Measurements from ENCODE around the gene LGALS14. TPM values are rescaled to one million over a fixed set of nuclear protein-coding genes. Genes with fewer than 3 reads are reported as not detected.

Gene LGALS14, protein sequence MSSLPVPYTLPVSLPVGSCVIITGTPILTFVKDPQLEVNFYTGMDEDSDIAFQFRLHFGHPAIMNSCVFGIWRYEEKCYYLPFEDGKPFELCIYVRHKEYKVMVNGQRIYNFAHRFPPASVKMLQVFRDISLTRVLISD
- total RNA-seq (2013; cell fraction: nucleolus; rRNA removed), result 0.81 TPM in 1 of 2 replicates, not detected in the other
- total RNA-seq (2014; rRNA removed) (6.9 and 9.0 TPM in 2 replicates), total RNA-seq (2014; rRNA removed; fragmentation: Illumina TruSeq; extraction: Trizol) (5.2 and 6.2 TPM in 2 replicates), total RNA-seq (2021) (4.9 and 6.6 TPM in 2 replicates), polyA plus RNA-seq (2011; rRNA removed) (9.3 and 12.2 TPM in 2 replicates), polyA plus RNA-seq (2014; fragmentation: Illumina TruSeq; extraction: Trizol) (8.1 and 8.5 TPM in 2 replicates), polyA plus RNA-seq (2014; fragmentation: Nextera tagmentation; extraction: Ambion mirVana) (10 to 100 TPM; 21.0 to 34.6 TPM), polyA plus RNA-seq (2014; rRNA removed) (5.2 and 7.6 TPM in 2 replicates), polyA plus RNA-seq (2016; fragmentation: Nextera tagmentation; extraction: Ambion mirVana) (1 to 10 TPM; 5.1 to 6.2 TPM), polyA minus RNA-seq (2011; rRNA and poly(A)+ RNA removed) (5.9 and 10.5 TPM in 2 replicates), Bru-seq, nascent RNA (percentile 41 among the genes with signal in this experiment), BruChase-seq, experiment 1, labeled RNA remaining after a 6-hour chase (percentile 34 among the genes with signal in this experiment), BruChase-seq, experiment 2, labeled RNA remaining after a 2-hour chase (percentile 37 among the genes with signal in this experiment)
- polyA plus RNA-seq (2011; ENCODE audit: low read depth), result 39.7 TPM
- polyA plus RNA-seq (2011; cell fraction: cytosol; rRNA removed), result 6.7 and 7.4 TPM in 2 replicates
- 2.0 and 5.1 TPM in 2 replicates for polyA plus RNA-seq (2011; cell fraction: nucleus; rRNA removed)
- 23.9 and 27.5 TPM in 2 replicates for polyA plus RNA-seq (2012)
- 2.6 TPM in 1 of 2 replicates, not detected in the other for polyA minus RNA-seq (2011; cell fraction: cytosol; rRNA and poly(A)+ RNA removed)
- polyA minus RNA-seq (2011; cell fraction: nucleus; rRNA and poly(A)+ RNA removed), result 1.2 TPM in 1 of 2 replicates, not detected in the other
- long read RNA-seq, experiment 1, result 0 reads
- long read RNA-seq, experiment 2, partial matches to known transcripts, result 0 of 4 reads
- long read RNA-seq, experiment 2, other reads (novel, unspliced or antisense), result 1 of 4 reads

DNA sequence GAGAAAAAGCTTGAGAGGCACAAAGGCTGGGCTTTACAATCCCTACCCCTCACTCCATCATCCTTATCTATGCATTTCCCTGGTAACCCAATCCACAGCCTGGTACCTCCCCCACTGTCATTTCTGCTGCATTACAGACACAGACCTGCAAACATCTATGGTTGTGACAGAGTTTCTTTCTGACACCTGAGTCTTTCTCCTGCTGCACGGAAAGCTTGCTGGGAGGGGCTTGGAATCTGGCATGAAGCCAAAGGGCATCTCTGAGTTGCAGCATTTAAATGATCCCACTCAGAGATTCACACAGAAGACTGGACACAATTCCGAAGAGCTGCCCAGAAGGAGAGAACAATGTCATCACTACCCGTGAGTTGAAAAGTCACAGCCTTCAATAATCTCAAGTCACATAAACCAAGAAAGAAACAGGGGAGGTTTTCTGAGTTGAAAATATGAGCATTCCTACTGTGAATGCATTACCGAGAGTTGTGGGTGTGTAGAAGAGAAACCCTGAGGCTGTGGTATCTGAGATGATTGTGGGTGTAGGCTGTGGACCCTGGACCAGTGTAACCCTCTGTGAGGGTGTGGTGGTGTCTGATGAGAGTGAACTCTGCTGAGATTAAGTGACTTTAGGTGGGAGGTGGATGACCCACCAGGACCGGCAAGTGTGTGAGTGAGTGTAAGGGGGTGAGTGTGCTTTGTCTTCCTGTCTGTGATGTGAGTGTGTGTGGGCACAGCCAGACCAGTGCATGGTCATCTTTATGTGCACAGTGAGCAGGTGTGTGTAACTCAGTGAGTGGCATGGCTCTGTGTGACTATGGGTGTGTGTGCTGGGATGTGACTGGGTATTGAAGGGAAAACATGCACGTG lies at the start of gene LGALS14:
Gene LGALS14 (plus strand): TSS at position 301 of the 864 bp plus-strand sequence. CDS start 48 bp downstream, at position 349.
- ChIA-PET POLR2A (no interaction called here), CTCF (interaction anchor here (0.6 to 9.3 kb wide), 5 partner anchors 9 to 61 kb away, joined by 3 to 103 read pairs (median 3); no protein-coding TSS in a partner anchor), SMC1A (ENCODE audit: uncharacterized antibody, unreplicated experiment) (interaction anchor here (0.9 to 8.1 kb wide), 2 partner anchors 29 to 153 kb away, joined by 3 to 113 read pairs; no protein-coding TSS in a partner anchor), RAD21 (ENCODE audit: unreplicated experiment) (interaction anchor here (1.5 to 2.5 kb wide), 2 partner anchors 24 to 28 kb away, joined by 9 to 11 read pairs; no protein-coding TSS in a partner anchor)
- peak within 1 kb of the TSS; percentile 64 for H2AFZ ChIP-seq (ENCODE audit: control insufficient read depth, low read depth, low read length)
- H3K4me1 ChIP-seq (ENCODE audit: control insufficient read depth, insufficient read depth, low read length), result peaks cover 91% of the 10 kb centered on the region
- peak within 1 kb of the TSS; percentile 31 for H3K9ac ChIP-seq (ENCODE audit: control insufficient read depth, insufficient read depth, low read length)
- ATAC-seq (peak; percentile 68), FAIRE-seq (no peak), DNase-seq (ENCODE audit: low read depth, low spot score) (no peak)
- 2% methylated on average over 6 of the region's 6 CpGs for WGBS (ENCODE audit: insufficient coverage, insufficient replicate concordance, low lambda C conversion rate, missing lambda C conversion rate)
- in situ Hi-C loops (cut with MboI) (no loop called here), intact Hi-C loops (cut with micrococcal nuclease; ENCODE audit: unreplicated experiment) (loop anchor here (5.0 kb wide), 1 partner anchor 38 kb away; no protein-coding TSS in a partner anchor)
- BruUV-seq (replicated peaks), result no TSS peak
- H3K36me3 ChIP-seq (ENCODE audit: control insufficient read depth in 2 of 2, insufficient read depth in 2 of 2, low read length in 1 of 2), result no peaks in the 10 kb centered on the region
- H3K4me3 ChIP-seq, result peak within 1 kb of the TSS; percentile 58
- peak within 1 kb of the TSS; percentile 88 for H3K27ac ChIP-seq (ENCODE audit: control insufficient read depth, insufficient read depth)
- peak within 1 kb of the TSS; percentile 92 for H3K4me2 ChIP-seq (ENCODE audit: control insufficient read depth, insufficient read depth)
- H4K20me1 ChIP-seq (ENCODE audit: control insufficient read depth, insufficient read depth), result no peaks in the 10 kb centered on the region
- H3K79me2 ChIP-seq (ENCODE audit: control insufficient read depth, insufficient read depth, low read length), result peaks cover 2% of the 10 kb centered on the region
- H3K27me3 ChIP-seq (replicated peaks in 1 of 2; ENCODE audit: control insufficient read depth in 2 of 2, insufficient read depth in 2 of 2, low read length in 1 of 2), result no peaks in the 10 kb centered on the region
- H3K9me3 ChIP-seq (replicated peaks; ENCODE audit: control insufficient read depth, insufficient read depth, low read length), result no peaks in the 10 kb centered on the region; the same call in 2 of the 3 replicates
- TF ChIP-seq, protein P1, sequence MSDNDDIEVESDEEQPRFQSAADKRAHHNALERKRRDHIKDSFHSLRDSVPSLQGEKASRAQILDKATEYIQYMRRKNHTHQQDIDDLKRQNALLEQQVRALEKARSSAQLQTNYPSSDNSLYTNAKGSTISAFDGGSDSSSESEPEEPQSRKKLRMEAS (IDR thresholded peaks at IDR 0.05; ENCODE audit: low read depth, low read length), result no peak
- TF ChIP-seq LARP7 (IDR thresholded peaks at IDR 0.05) (no peak), CREB1 (IDR thresholded peaks at IDR 0.05; ENCODE audit: low read depth) (0 out of 2 replicates have a peak, but pooled peaks have one; percentile 8), ZBED1 (IDR thresholded peaks at IDR 0.05; ENCODE audit: borderline replicate concordance) (peak; percentile 39; the same call in 1 of the 2 replicates), NFIC (IDR thresholded peaks at IDR 0.05; ENCODE audit: low read depth, low read length) (peak; percentile 62; the same call in 1 of the 2 replicates), BHLHE40 (IDR thresholded peaks at IDR 0.05; ENCODE audit: borderline replicate concordance in 1 of 2, low read depth in 2 of 2, low read length in 1 of 2) (peak; percentile 41 to 57; a peak in 2 of 4 replicates), PAX5 (IDR thresholded peaks at IDR 0.05; ENCODE audit: borderline replicate concordance, low read depth, low read length) (0 out of 2 replicates have a peak, but pooled peaks have one; percentile 22), ATF7 (IDR thresholded peaks at IDR 0.05; ENCODE audit: low read depth) (peak; percentile 70), FOXM1 (IDR thresholded peaks at IDR 0.05; ENCODE audit: low read depth, low read length) (0 out of 2 replicates have a peak, but pooled peaks have one; percentile 26), SMARCA5 (IDR thresholded peaks at IDR 0.05) (peak; percentile 66; the same call in 1 of the 2 replicates), MTA2 (IDR thresholded peaks at IDR 0.05; ENCODE audit: low read depth) (peak; percentile 45; the same call in 1 of the 2 replicates), EZH2 (IDR thresholded peaks at IDR 0.05; ENCODE audit: borderline replicate concordance, control insufficient read depth, low read depth, low read length) (no peak), POU2F2 (IDR thresholded peaks at IDR 0.05; ENCODE audit: borderline replicate concordance, low read depth, low read length) (0 out of 3 replicates have a peak, but pooled peaks have one; percentile 6), NBN (IDR thresholded peaks at IDR 0.05) (peak; percentile 82)
- TF ChIP-seq, protein P2, sequence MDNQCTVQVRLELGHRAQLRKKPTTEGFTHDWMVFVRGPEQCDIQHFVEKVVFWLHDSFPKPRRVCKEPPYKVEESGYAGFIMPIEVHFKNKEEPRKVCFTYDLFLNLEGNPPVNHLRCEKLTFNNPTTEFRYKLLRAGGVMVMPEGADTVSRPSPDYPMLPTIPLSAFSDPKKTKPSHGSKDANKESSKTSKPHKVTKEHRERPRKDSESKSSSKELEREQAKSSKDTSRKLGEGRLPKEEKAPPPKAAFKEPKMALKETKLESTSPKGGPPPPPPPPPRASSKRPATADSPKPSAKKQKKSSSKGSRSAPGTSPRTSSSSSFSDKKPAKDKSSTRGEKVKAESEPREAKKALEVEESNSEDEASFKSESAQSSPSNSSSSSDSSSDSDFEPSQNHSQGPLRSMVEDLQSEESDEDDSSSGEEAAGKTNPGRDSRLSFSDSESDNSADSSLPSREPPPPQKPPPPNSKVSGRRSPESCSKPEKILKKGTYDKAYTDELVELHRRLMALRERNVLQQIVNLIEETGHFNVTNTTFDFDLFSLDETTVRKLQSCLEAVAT (IDR thresholded peaks at IDR 0.05), result 0 out of 2 replicates have a peak, but pooled peaks have one; percentile 45
- TF ChIP-seq, protein P3, sequence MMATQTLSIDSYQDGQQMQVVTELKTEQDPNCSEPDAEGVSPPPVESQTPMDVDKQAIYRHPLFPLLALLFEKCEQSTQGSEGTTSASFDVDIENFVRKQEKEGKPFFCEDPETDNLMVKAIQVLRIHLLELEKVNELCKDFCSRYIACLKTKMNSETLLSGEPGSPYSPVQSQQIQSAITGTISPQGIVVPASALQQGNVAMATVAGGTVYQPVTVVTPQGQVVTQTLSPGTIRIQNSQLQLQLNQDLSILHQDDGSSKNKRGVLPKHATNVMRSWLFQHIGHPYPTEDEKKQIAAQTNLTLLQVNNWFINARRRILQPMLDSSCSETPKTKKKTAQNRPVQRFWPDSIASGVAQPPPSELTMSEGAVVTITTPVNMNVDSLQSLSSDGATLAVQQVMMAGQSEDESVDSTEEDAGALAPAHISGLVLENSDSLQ (IDR thresholded peaks at IDR 0.05), result peak; percentile 49; the same call in 1 of the 2 replicates

Data from GM12878 (cell line).